ENCODE data around the gene GINS2. TPM values are rescaled to one million over a fixed set of nuclear protein-coding genes. Genes with fewer than 3 reads are reported as not detected.

The GINS2 gene
- total RNA-seq, 1 donor from 2014 or later, result 4.2 TPM

GRCh38 chr16:85689285-85689949 is 663 bp upstream of the GINS2 start:
- no peak for DNase-seq

- DNase-seq, result no peak
These were observed 893 bp downstream of the GINS2 start for GRCh38 chr16:85687651-85688471.

DNA sequence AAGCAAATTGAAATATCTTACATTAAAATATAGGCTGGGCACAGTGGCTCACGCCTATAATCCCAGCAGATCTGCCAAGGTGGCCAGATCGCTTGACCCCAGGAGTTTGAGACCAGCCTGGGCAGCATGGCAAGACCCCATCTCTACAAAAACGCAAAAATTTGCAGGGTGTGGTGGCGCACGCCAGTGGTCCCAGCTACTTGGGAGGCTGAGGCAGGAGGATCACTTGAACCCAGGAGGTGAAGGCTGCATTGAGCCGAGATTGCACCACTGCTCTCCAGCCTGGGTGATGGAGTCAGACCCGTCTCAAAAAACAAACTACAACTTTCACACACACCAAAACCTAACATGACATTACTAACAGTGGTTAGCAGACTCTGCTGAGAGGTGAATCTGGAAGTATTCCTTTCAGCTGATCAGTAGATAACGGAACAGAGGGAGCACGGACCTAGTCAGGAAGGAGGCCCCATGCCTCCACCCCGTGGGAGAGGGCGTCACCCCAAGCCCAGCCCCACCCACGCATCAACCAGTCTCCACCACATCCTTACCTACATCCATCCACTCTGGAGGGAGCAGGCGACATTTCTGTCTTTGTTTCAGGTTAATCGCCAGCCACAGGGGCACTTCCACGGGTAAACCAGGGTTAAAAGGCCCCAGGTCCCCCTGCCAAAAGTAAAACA is 1.7 kb downstream of the GINS2 start:
- DNase-seq, result no peak

- DNase-seq, result no peak
These were observed 3.5 kb downstream of the GINS2 start for GRCh38 chr16:85685251-85685650.

- no peak for DNase-seq
These were observed 5.4 kb downstream of the GINS2 start for GRCh38 chr16:85683363-85683762.

- no peak for DNase-seq
These were observed 6.2 kb downstream of the GINS2 start for GRCh38 chr16:85682516-85682915.

- DNase-seq, result no peak
These were observed 7.5 kb downstream of the GINS2 start for GRCh38 chr16:85681255-85681654.

GRCh38 chr16:85680352-85680944 is 8.3 kb downstream of the GINS2 start:
- no peak for DNase-seq

- no peak for DNase-seq
These were observed 8.9 kb downstream of the GINS2 start for GRCh38 chr16:85679870-85680269.

GRCh38 chr16:85678821-85679220 is 9.9 kb downstream of the GINS2 start:
- no peak for DNase-seq

GRCh38 chr16:85678016-85678415 is 10.7 kb downstream of the GINS2 start:
- DNase-seq, result no peak

GRCh38 chr16:85677383-85677967 is 11.3 kb downstream of the GINS2 start:
- no peak for DNase-seq

DNA sequence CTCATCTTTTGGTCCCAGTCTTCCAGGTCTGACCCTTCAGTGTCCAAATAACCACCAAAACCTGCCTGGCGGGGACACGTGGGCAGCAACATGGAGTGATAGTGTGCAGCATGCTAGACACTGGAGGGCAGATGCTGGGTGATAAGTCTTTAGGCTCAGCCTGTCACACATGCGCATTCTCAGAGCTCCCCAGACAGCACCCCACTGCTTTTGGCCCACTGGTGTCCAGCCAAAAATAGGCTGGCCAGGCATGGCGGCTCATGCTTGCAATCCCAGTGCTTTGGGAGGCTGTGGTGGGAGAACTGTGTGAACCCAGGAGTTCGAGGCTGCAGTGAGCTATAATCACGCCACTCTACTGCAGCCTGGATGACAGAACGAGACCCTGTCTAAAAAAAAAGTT is 12.3 kb downstream of the GINS2 start:
- no peak for DNase-seq

GRCh38 chr16:85675251-85675874 is 13.4 kb downstream of the GINS2 start:
- DNase-seq, result no peak

- DNase-seq, result no peak
These were observed 13.9 kb downstream of the GINS2 start for GRCh38 chr16:85674828-85675227.

GRCh38 chr16:85674418-85674755 is 14.4 kb downstream of the GINS2 start:
- no peak for DNase-seq

DNA sequence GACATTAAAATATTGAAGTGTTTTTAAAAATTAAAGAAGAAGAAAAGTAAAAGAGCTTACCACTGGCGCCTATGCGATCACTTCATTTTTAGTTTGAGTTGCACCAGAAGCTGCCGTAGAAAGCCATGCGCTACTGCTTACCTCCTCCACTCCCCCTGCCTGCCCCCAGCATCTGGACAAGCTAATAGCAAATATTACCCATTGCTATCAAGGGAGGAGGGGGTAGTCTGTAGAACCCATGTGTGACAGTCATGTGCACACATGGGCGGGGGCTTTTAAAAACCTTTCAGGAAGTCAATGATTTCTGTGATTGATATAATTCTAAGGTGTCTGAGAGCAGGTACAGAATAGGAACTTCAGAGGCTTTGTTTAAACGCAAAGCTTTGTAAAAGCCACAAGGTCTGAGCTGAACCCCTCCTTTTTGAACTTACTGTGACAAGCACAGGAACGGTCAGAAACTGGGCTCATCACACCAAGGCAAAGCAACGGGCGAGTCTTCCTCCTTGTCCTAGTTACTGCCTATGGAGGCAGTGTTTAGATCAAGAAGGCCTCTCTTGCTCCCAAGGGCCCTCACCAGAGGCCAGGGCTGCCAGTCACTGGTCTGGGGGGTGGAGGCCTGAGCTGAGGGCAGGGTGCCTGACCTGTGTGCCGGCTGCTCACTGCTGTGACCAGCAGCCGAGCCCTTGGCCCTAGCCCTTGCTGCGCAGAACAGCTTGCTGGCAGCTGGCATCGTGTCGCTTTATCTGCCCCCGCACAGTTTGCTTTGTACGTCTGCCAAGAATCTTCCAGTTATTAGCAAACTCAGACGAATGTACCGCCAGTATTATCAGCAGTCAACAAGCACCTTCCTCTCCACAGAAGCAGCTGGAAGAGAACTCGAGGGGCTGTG is 15.0 kb downstream of the GINS2 start:
- no peak for DNase-seq

- no peak for DNase-seq
These were observed 17.9 kb downstream of the GINS2 start for GRCh38 chr16:85670840-85671239.

GRCh38 chr16:85668676-85669424 is 19.9 kb downstream of the GINS2 start:
- DNase-seq, result no peak

DNA sequence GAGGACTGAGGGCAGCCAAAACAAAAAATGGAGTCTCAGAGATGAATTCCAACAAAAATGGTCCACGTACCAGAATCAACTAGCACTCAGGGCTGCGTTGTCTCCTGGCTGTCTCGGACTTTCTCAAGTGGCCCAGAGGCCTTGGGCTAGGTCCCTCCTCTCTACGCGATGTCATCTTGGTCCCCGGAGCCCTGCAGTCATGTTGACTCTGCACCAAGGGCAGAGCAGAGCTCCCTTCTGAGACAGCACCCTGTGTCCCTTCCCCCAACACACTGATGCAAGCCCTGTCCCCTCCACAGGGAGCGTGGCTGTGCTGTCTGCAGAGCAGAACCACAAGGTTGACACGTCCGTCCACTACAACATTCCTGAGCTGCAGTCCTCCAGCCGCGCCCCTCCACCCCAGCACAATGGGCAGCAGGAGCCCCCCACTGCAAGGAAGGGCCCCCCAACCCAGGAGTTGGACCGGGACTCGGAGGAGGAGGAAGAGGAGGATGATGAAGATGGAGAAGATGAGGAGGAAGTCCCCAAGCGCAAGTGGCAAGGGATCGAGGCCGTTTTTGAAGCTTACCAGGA is 20.8 kb downstream of the GINS2 start:
- DNase-seq, result no peak

All from occipital lobe (tissue), 2 donors.